Trophoblast cell (in vitro differentiated cells and primary cell): Measurements from ENCODE around the gene COX7A2L.

Source experiments
- DNase-seq, 2 donors: peaks; one replicate each; pipeline ENCODE4 v3.0.0-alpha.2; 2016
- H2AFZ ChIP-seq: 2 replicates; pipeline ENCODE4 v1.6.1; 2013; ENCODE audit warnings: low read length, moderate library complexity, mild to moderate bottlenecking; ENCODE audit not compliant: insufficient read depth, poor library complexity
- H2AK5ac ChIP-seq: 2 replicates; pipeline ENCODE4 v1.6.1; 2013; ENCODE audit warnings: mild to moderate bottlenecking, low read length
- H2BK120ac ChIP-seq: 2 replicates; pipeline ENCODE4 v1.6.1; 2013; ENCODE audit warnings: low read length, mild to moderate bottlenecking, moderate library complexity; ENCODE audit not compliant: insufficient read depth, poor library complexity
- H2BK12ac ChIP-seq: 2 replicates; pipeline ENCODE4 v1.6.1; 2013; ENCODE audit warnings: mild to moderate bottlenecking, low read length, moderate library complexity
- H2BK5ac ChIP-seq: 2 replicates; pipeline ENCODE4 v1.6.1; 2013; ENCODE audit warnings: low read length, low read depth, moderate library complexity, mild to moderate bottlenecking; ENCODE audit not compliant: poor library complexity
- H3K14ac ChIP-seq: 2 replicates; pipeline ENCODE4 v1.6.1; 2013; ENCODE audit warnings: mild to moderate bottlenecking, low read length
- H3K18ac ChIP-seq: 2 replicates; pipeline ENCODE4 v1.6.1; 2013; ENCODE audit warnings: mild to moderate bottlenecking, low read length
- H3K23ac ChIP-seq: 2 replicates; pipeline ENCODE4 v1.6.1; 2013; ENCODE audit warnings: low read length
- H3K27ac ChIP-seq: 2 replicates; pipeline ENCODE4 v1.5.1; 2013; ENCODE audit warnings: low read depth, mild to moderate bottlenecking, inconsistent platforms, low read length, moderate library complexity
- H3K27me3 ChIP-seq: 2 replicates; pipeline ENCODE4 v1.6.1; 2013; ENCODE audit warnings: inconsistent platforms, mild to moderate bottlenecking, low read length, moderate library complexity; ENCODE audit not compliant: insufficient read depth
- H3K36me3 ChIP-seq, 2 experiments: 1 replicate in 1 of 2; 2 replicates in 1 of 2; pipeline ENCODE4 v1.6.1; 2013; ENCODE audit warnings: low read length in 2 of 2, mild to moderate bottlenecking in 2 of 2, moderate library complexity in 1 of 2; ENCODE audit not compliant: insufficient read depth in 2 of 2, control insufficient read depth in 1 of 2
- H3K4ac ChIP-seq: 2 replicates; pipeline ENCODE4 v1.6.1; 2013; ENCODE audit warnings: low read depth, mild to moderate bottlenecking, low read length, moderate library complexity
- H3K4me1 ChIP-seq, 2 experiments: 1 replicate in 1 of 2; 2 replicates in 1 of 2; pipeline ENCODE4 v1.6.1; 2013; ENCODE audit warnings: low read length in 2 of 2, mild to moderate bottlenecking in 2 of 2, moderate library complexity in 1 of 2; ENCODE audit not compliant: insufficient read depth in 2 of 2, control insufficient read depth in 1 of 2
- H3K4me2 ChIP-seq: 2 replicates; pipeline ENCODE4 v1.6.1; 2013; ENCODE audit warnings: inconsistent platforms, mild to moderate bottlenecking, low read length, moderate library complexity
- H3K4me3 ChIP-seq: 2 replicates; pipeline ENCODE4 v1.5.1; 2013; ENCODE audit warnings: mild to moderate bottlenecking, low read depth, low read length, inconsistent platforms
- H3K79me1 ChIP-seq: one replicate; pipeline ENCODE4 v1.6.1; 2013; ENCODE audit warnings: low read length
- H3K79me2 ChIP-seq: 2 replicates; pipeline ENCODE4 v1.6.1; 2013; ENCODE audit warnings: low read length, mild to moderate bottlenecking; ENCODE audit not compliant: control insufficient read depth, insufficient read depth, poor library complexity
- H3K9ac ChIP-seq: 2 replicates; pipeline ENCODE4 v1.6.1; 2013; ENCODE audit warnings: mild to moderate bottlenecking, low read length
- H3K9me3 ChIP-seq: 2 replicates; pipeline ENCODE4 v1.6.1; 2013; ENCODE audit warnings: low read depth, mild to moderate bottlenecking, control low read depth, inconsistent platforms, low read length; ENCODE audit not compliant: insufficient read depth
- H4K12ac ChIP-seq: 2 replicates; pipeline ENCODE4 v1.6.1; 2013; ENCODE audit warnings: low read depth, mild to moderate bottlenecking, low read length, moderate library complexity
- H4K8ac ChIP-seq: 2 replicates; pipeline ENCODE4 v1.6.1; 2013; ENCODE audit warnings: low read depth, mild to moderate bottlenecking, low read length, moderate library complexity
- H4K91ac ChIP-seq: one replicate; pipeline ENCODE4 v1.6.1; 2013; ENCODE audit warnings: low read depth, mild to moderate bottlenecking, low read length, moderate library complexity
- WGBS: extraction: QIAGEN DNeasy Blood & Tissue Kit; methylation state at CpG from one replicate; pipeline ENCODE4 v1.1.7; 2013; ENCODE audit warnings: missing lambda C conversion rate; ENCODE audit not compliant: insufficient read length, insufficient coverage; ENCODE audit errors: extremely low coverage; 5-methylcytosine and 5-hydroxymethylcytosine counted together

Gene COX7A2L

DNA sequence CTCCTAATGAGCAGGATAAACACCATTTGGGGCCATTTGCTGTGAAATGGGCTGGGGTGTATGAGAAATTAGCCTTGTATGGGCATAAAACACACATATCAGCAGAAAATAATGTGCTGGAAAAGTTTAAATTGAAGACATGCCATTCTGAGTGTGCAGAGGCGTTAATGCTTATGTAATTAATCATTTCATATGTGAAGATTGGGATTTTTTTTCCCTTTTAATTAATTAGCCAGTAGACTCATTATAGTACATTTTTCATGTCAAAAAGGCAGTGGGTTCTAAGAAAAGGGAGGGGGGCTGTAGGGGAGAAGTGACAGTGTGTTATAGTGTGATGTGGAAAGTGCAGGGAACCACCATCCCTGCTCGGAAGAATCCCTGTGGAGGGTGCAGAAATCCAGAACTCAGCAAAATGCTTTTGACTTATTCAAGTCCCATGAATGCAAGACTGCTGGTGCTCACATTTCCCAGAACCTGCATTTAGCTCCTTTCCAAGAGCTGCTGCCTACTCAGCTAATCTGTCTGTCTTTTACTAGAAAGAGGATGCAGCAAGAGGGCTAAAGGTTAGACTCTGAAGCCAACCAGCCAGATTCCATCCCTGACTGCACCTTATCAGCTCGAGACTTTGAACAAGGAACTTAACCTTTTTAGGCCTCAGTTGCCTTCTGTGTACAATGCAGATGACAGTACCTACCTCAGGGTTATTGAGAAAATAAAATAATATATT lies 11.6 kb upstream of the COX7A2L start:
- H2BK12ac ChIP-seq, result no peak overlapping the region
- no peak overlapping the region for H3K4me3 ChIP-seq
- H4K12ac ChIP-seq, result no peak overlapping the region
- no CpG with 5 or more reads among the region's 3 CpGs for WGBS
- no peaks in the 10 kb centered on the region for H3K79me2 ChIP-seq
- H3K4me2 ChIP-seq, result no peak overlapping the region
- no peak overlapping the region for H3K14ac ChIP-seq
- no peak overlapping the region for H2BK5ac ChIP-seq
- no peak overlapping the region for H3K9ac ChIP-seq
- H3K4me1 ChIP-seq, result peaks cover 3 to 9% of the 10 kb centered on the region in 2 experiments
- H4K8ac ChIP-seq, result no peak overlapping the region
- no peak overlapping the region for H3K23ac ChIP-seq
- no peak overlapping the region for H3K27ac ChIP-seq
- no peaks in the 10 kb centered on the region for H3K79me1 ChIP-seq
- no peak overlapping the region for H4K91ac ChIP-seq
- H2AFZ ChIP-seq, result no peak overlapping the region
- H3K27me3 ChIP-seq, result no peaks in the 10 kb centered on the region
- H3K36me3 ChIP-seq, result no peaks in the 10 kb centered on the region
- H2BK120ac ChIP-seq, result no peak overlapping the region
- peaks cover 1% of the 10 kb centered on the region for H3K9me3 ChIP-seq
- H3K18ac ChIP-seq, result no peak overlapping the region
- H2AK5ac ChIP-seq, result no peak overlapping the region
- DNase-seq, result peak; percentile 29 to 65
- H3K4ac ChIP-seq, result no peak overlapping the region

DNA sequence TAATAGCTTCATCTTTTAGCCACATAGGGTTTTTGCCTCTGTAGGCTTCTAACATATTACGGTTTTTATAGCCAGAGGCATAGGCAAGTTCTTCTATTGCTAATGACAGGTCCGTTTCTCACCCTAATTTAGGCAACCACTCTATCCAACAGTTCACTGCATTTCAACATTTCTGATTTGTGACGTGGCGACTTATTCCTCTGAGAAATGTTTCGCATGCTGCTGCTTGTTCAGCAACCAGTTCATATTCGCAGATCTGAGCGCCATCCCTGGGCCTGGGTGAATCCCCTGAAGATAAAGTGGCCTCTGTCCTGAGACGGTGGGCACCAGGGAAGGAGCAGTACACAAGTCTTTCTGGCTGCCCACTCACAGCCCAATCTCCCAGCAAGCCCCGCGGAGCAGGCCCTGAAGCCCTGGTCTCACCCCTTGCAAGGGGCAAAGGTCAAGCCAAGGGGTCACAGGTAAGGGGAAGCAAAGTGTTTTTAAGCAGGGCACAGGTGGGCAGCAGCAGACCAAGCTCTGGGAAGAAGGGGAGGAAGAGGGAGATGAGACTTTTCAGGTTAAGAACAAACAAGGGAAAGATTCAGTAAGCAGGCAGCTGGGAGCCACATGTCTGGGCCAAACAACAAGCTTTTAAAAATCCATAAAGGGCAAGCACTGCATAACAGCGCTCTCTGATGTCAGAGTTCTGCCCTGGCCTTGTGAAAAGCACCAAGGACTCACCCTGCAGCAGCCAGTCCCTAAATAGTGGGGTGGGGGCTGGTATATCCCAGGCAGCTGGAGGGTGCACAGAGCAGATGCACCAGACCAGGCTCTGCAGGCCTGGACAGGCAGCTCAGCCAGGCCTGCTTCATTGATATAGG lies 10.8 kb upstream of the COX7A2L start:
- Histone ChIP-seq H4K8ac (no peak overlapping the region), H2BK12ac (peak overlapping the region; percentile 43), H3K18ac (no peak overlapping the region), H3K4me1 (peaks cover 3 to 9% of the 10 kb centered on the region in 2 experiments), H3K27me3 (no peaks in the 10 kb centered on the region), H3K14ac (no peak overlapping the region), H2AFZ (peak overlapping the region; percentile 25), H3K79me2 (no peaks in the 10 kb centered on the region), H3K4me3 (no peak overlapping the region), H2AK5ac (no peak overlapping the region), H3K4ac (no peak overlapping the region), H3K9me3 (peaks cover 1% of the 10 kb centered on the region), H3K79me1 (no peaks in the 10 kb centered on the region), H4K91ac (no peak overlapping the region), H3K36me3 (no peaks in the 10 kb centered on the region), H3K27ac (no peak overlapping the region), H3K9ac (no peak overlapping the region), H2BK120ac (peak overlapping the region; percentile 30), H4K12ac (no peak overlapping the region), H3K23ac (no peak overlapping the region), H3K4me2 (no peak overlapping the region), H2BK5ac (no peak overlapping the region)
- no peak for DNase-seq
- no CpG with 5 or more reads among the region's 11 CpGs for whole genome bisulfite sequencing

DNA sequence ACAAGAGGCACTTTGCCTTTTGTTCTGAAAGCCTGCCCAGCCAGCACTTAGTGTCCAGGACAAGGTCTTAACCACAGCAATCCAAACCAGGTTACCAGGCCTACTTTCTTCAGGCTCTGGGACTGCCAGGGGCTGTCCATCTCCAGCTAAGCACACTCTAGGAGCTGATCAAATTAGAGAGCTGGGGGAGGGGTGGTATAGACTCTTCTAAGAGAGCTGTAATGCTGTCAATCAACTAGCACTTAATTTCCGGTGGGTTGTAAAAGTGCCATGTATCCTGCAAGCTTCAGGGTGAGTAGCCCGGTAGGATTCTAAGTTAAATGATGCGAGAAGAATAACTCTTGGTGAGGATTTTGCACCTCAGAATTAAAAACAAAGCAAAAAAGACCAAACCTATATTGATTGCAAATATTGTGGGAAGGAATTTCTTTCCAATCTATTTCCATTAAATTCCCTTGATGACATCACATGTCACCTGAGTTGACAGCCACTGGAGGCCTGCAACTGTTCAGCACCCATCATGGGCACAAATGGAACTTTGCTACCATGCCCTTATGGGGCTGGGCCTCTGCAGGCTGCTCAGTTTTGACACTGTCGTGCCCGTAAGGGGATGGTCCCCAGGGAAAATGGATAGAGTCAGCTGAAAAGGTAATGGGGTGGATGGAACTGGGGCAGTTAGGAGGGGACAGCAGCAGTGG lies 8.7 kb upstream of the COX7A2L start:
- H3K9me3 ChIP-seq, result no peaks in the 10 kb centered on the region
- no peak overlapping the region for H2AK5ac ChIP-seq
- H3K27me3 ChIP-seq, result no peaks in the 10 kb centered on the region
- no peak overlapping the region for H4K91ac ChIP-seq
- no peak overlapping the region for H3K23ac ChIP-seq
- no peak overlapping the region for H4K12ac ChIP-seq
- H2AFZ ChIP-seq, result no peak overlapping the region
- no peak overlapping the region for H2BK5ac ChIP-seq
- H3K14ac ChIP-seq, result no peak overlapping the region
- no peak overlapping the region for H3K4me2 ChIP-seq
- no peak overlapping the region for H3K27ac ChIP-seq
- peaks cover 3 to 9% of the 10 kb centered on the region in 2 experiments for H3K4me1 ChIP-seq
- H3K9ac ChIP-seq, result no peak overlapping the region
- H2BK12ac ChIP-seq, result no peak overlapping the region
- H2BK120ac ChIP-seq, result no peak overlapping the region
- no peak overlapping the region for H4K8ac ChIP-seq
- WGBS, result no CpG with 5 or more reads among the region's 5 CpGs
- H3K18ac ChIP-seq, result no peak overlapping the region
- H3K36me3 ChIP-seq, result no peaks in the 10 kb centered on the region
- DNase-seq, result no peak
- H3K79me2 ChIP-seq, result no peaks in the 10 kb centered on the region
- H3K4me3 ChIP-seq, result no peak overlapping the region
- no peak overlapping the region for H3K4ac ChIP-seq
- H3K79me1 ChIP-seq, result no peaks in the 10 kb centered on the region

DNA sequence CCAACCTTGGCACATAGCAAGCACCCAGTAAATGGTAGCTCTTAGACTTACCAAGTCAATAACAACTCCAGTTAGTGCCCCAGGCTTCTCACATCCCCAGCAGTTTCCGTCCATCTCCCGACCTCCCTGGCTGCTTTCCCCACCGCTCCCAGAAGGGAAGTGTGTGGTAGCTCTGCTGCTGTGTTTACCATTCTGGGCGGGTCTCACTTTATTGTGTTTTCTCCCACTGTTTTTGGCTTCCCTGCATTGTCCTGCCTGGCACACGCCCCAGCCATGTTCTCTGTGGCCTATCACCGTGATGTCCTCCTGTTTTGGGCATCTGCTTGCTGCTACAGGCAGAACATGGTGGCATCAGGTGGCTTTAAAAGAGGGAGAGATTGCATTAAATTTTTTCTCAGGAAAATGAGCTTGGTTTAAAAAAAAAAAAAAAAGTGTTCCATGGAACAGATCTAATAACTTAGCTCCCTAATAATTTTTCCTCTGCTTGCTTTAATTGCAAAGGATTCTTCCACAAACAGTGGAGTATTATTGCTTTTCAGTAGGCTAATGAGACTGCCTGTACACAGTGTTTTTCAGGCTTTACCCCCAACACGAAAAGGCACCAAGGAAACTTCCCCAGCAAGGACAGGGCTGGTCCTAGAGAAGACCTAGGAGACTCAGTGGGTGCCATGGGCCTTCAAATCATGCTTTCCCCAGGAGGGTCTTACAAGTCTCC lies 8.0 kb upstream of the COX7A2L start:
- Histone ChIP-seq H3K14ac (no peak overlapping the region), H3K9me3 (no peaks in the 10 kb centered on the region), H3K36me3 (no peaks in the 10 kb centered on the region), H3K27me3 (no peaks in the 10 kb centered on the region), H3K9ac (no peak overlapping the region), H2BK12ac (no peak overlapping the region), H3K4me3 (no peak overlapping the region), H3K18ac (no peak overlapping the region), H3K79me1 (no peaks in the 10 kb centered on the region), H4K91ac (no peak overlapping the region), H3K4ac (no peak overlapping the region), H3K27ac (no peak overlapping the region), H4K12ac (no peak overlapping the region), H3K4me2 (no peak overlapping the region), H3K4me1 (peaks cover 3 to 9% of the 10 kb centered on the region in 2 experiments), H4K8ac (no peak overlapping the region), H2AK5ac (no peak overlapping the region), H3K23ac (no peak overlapping the region), H2AFZ (no peak overlapping the region), H2BK120ac (no peak overlapping the region), H3K79me2 (no peaks in the 10 kb centered on the region), H2BK5ac (no peak overlapping the region)
- no CpG with 5 or more reads among the region's 7 CpGs for WGBS
- DNase-seq, result no peak
